Smooth muscle cell (in vitro differentiated cells): ENCODE results near the gene KCP. TPM values are rescaled to one million over a fixed set of nuclear protein-coding genes. Genes with fewer than 3 reads are reported as not detected.

Source experiments
- DNase-seq: peaks from one replicate; lab custom pipeline; 2025; ENCODE audit not compliant: unreplicated experiment; lab: John Stamatoyannopoulos, UW
- H2AFZ ChIP-seq: fragments of 200-600 bp; sonication (generic); 2 replicates; pipeline ENCODE4 v1.6.0; 2016; ENCODE audit warnings: antibody characterized with exemption, low read depth, mild to moderate bottlenecking
- H3F3A ChIP-seq: fragments of 200-600 bp; sonication (generic); 2 replicates; pipeline ENCODE4 v1.6.0; 2017; ENCODE audit warnings: antibody characterized with exemption, low read depth
- H3K27ac ChIP-seq: fragments of 200-600 bp; sonication (generic); 2 replicates; pipeline ENCODE4 v1.5.1; 2016; ENCODE audit warnings: low read depth, mild to moderate bottlenecking
- H3K27me3 ChIP-seq: fragments of 200-600 bp; sonication (generic); 2 replicates; pipeline ENCODE4 v1.6.1; 2016; ENCODE audit warnings: low read depth, mild to moderate bottlenecking
- H3K36me3 ChIP-seq: fragments of 200-600 bp; sonication (generic); 2 replicates; pipeline ENCODE4 v1.5.1; 2016; ENCODE audit warnings: low read depth
- H3K4me1 ChIP-seq: fragments of 200-600 bp; sonication (generic); 2 replicates; pipeline ENCODE4 v1.5.1; 2016; ENCODE audit warnings: low read depth
- H3K4me2 ChIP-seq: fragments of 200-600 bp; sonication (generic); 2 replicates; pipeline ENCODE4 v1.6.0; 2016; ENCODE audit warnings: mild to moderate bottlenecking
- H3K4me3 ChIP-seq: fragments of 200-600 bp; sonication (generic); 2 replicates; pipeline ENCODE4 v1.5.1; 2016; ENCODE audit warnings: mild to moderate bottlenecking
- H3K79me2 ChIP-seq: fragments of 200-600 bp; sonication (generic); 2 replicates; pipeline ENCODE4 v1.6.0; 2016; ENCODE audit warnings: low read depth, mild to moderate bottlenecking
- H3K9ac ChIP-seq: fragments of 200-600 bp; sonication (generic); 2 replicates; pipeline ENCODE4 v1.6.0; 2016; ENCODE audit warnings: low read depth
- H3K9me3 ChIP-seq: fragments of 200-600 bp; sonication (generic); replicated peaks from 2 replicates; pipeline ENCODE4 v1.5.1; 2016; ENCODE audit warnings: low read depth
- H4K20me1 ChIP-seq: fragments of 200-600 bp; sonication (generic); 2 replicates; pipeline ENCODE4 v1.6.0; 2016; ENCODE audit warnings: low read depth
- WGBS: methylation state at CpG from one replicate; pipeline ENCODE4 v1.1.7; 2016; ENCODE audit warnings: low lambda C conversion rate; 5-methylcytosine and 5-hydroxymethylcytosine counted together
- polyA plus RNA-seq: library from polyadenylated mRNA; unstranded; fragments of >200 nt; fragmentation: Nextera tagmentation; extraction: Ambion mirVana; gene quantifications from 2 replicates; pipeline ENCODE4 v1.2.1, GENCODE V29; 2016
- total RNA-seq: library from RNA; depleted of rRNA; stranded (reverse); fragments of >200 nt; gene quantifications from 2 replicates; pipeline ENCODE4 v1.2.3, GENCODE V29; 2014
- TF ChIP-seq, protein P1 (sequence below): fragments of 200-600 bp; sonication (generic); IDR thresholded peaks from 2 replicates; pipeline ENCODE4 v1.5.1; 2017; ENCODE audit warnings: borderline replicate concordance, mild to moderate bottlenecking, antibody characterized with exemption; ENCODE audit not compliant: insufficient read depth, poor library complexity, severe bottlenecking

Gene KCP
- total and polyA plus RNA-seq, 2 experiments from 2014 or later = 0.99 to 4.5 TPM

DNA sequence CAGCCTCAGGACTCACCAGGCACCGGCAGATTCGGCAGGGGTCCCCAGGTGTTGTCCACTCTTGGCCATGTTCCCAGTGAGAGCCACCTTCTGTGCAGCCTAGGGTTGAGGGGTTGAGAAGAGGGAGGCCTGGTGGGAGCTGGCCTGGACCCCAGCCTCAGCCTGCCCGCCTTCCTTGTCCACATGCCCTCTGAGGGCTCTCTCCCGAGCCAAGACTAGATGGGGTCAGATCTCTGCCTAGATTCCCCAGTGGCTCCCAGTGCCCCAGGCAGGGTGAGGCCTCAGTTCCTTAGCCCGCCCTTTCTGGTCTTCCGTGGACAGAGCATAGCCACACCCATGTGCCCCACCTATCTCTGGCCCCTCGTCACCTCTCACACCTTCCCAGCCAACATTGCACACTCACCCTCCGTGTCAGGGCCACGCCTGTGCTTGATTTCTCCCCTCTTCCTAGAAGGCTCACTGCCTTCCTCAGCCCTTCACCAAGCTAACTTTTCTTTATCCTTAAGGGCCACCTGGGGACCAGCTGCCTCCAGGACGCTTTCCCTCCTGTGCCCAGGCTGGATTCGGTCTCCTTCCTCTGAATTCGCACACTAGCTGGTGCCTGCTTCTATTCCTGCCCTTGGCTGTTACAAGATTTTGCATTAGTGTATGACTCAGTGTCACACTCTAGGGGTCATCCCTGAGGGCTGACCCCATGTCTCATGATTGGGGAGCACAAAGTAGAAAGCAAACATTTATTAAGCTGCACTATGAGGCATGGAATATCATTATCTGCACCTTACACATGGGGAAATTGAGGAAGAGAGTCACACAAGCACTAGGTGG, 7.5 kb downstream of the KCP start:
- no peaks in the 10 kb centered on the region for H3F3A ChIP-seq
- no peaks in the 10 kb centered on the region for H3K36me3 ChIP-seq
- H3K79me2 ChIP-seq = no peaks in the 10 kb centered on the region
- H4K20me1 ChIP-seq = no peaks in the 10 kb centered on the region
- DNase-seq = no peak
- no peak overlapping the region for H2AFZ ChIP-seq
- H3K27me3 ChIP-seq = no peaks in the 10 kb centered on the region
- H3K4me2 ChIP-seq = no peak overlapping the region
- no peak overlapping the region for H3K9ac ChIP-seq
- no peaks in the 10 kb centered on the region for H3K4me1 ChIP-seq
- no peak overlapping the region for H3K27ac ChIP-seq
- TF ChIP-seq, protein P1, sequence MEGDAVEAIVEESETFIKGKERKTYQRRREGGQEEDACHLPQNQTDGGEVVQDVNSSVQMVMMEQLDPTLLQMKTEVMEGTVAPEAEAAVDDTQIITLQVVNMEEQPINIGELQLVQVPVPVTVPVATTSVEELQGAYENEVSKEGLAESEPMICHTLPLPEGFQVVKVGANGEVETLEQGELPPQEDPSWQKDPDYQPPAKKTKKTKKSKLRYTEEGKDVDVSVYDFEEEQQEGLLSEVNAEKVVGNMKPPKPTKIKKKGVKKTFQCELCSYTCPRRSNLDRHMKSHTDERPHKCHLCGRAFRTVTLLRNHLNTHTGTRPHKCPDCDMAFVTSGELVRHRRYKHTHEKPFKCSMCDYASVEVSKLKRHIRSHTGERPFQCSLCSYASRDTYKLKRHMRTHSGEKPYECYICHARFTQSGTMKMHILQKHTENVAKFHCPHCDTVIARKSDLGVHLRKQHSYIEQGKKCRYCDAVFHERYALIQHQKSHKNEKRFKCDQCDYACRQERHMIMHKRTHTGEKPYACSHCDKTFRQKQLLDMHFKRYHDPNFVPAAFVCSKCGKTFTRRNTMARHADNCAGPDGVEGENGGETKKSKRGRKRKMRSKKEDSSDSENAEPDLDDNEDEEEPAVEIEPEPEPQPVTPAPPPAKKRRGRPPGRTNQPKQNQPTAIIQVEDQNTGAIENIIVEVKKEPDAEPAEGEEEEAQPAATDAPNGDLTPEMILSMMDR = no peak
- 87% methylated on average over 12 of the region's 12 CpGs for WGBS
- H3K9me3 ChIP-seq = no peaks in the 10 kb centered on the region
- H3K4me3 ChIP-seq = no peak overlapping the region

DNA sequence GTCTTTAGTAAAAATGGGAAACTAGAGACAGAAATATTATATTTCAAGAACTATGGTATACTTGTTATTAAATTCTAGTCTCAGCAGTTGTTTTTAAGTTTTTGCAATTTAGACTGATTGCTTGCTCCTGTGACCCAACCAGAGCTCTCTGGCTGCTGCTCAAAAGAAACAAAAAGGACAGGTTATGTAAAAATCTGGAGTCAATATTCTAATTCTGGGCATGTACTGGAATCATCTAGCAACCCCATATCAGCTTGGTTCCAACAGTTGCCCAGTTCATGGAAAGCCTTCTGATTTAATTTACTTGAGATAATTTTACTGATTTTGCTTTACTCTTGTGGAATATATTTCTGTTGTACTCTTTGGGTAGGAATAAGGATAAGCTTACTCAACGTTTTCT, 10.3 kb downstream of the KCP start:
- no peak overlapping the region for H3K4me2 ChIP-seq
- no peak overlapping the region for H3K27ac ChIP-seq
- H3K4me3 ChIP-seq = no peak overlapping the region
- H2AFZ ChIP-seq = no peak overlapping the region
- WGBS = 91% methylated on average over 1 of the region's 1 CpG
- no peaks in the 10 kb centered on the region for H3K4me1 ChIP-seq
- no peaks in the 10 kb centered on the region for H3K9me3 ChIP-seq
- no peaks in the 10 kb centered on the region for H3K36me3 ChIP-seq
- H3K9ac ChIP-seq = no peak overlapping the region
- H3F3A ChIP-seq = no peaks in the 10 kb centered on the region
- no peak for DNase-seq
- H3K27me3 ChIP-seq = no peaks in the 10 kb centered on the region
- no peaks in the 10 kb centered on the region for H3K79me2 ChIP-seq
- TF ChIP-seq, protein P1 = no peak
- no peaks in the 10 kb centered on the region for H4K20me1 ChIP-seq

DNA sequence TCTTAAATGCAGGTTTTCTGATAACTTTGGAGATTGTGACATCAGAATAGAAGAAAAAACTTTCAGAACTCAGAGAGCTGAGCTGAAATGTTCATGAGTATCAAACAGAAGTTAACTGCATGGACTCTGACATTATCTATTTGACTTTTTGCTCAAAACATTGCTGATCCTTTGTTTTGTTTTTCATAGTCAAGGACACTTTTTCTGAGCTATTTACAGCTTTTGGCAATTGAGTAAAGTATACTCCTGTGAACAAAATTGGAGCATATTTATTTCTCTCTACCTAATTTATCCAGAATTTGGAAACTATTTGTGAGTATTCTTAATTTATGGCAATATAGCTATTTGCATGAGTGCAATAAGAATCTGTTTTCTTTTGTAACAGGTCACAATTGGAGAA, 11.1 kb downstream of the KCP start:
- Histone ChIP-seq H3K27me3 (no peaks in the 10 kb centered on the region), H3K4me3 (no peak overlapping the region), H3K9ac (no peak overlapping the region), H3K4me2 (no peak overlapping the region), H3F3A (no peaks in the 10 kb centered on the region), H3K9me3 (no peaks in the 10 kb centered on the region), H3K27ac (no peak overlapping the region), H4K20me1 (no peaks in the 10 kb centered on the region), H2AFZ (no peak overlapping the region), H3K79me2 (no peaks in the 10 kb centered on the region), H3K36me3 (no peaks in the 10 kb centered on the region), H3K4me1 (no peaks in the 10 kb centered on the region)
- DNase-seq = no peak
- TF ChIP-seq, protein P1 = no peak

DNA sequence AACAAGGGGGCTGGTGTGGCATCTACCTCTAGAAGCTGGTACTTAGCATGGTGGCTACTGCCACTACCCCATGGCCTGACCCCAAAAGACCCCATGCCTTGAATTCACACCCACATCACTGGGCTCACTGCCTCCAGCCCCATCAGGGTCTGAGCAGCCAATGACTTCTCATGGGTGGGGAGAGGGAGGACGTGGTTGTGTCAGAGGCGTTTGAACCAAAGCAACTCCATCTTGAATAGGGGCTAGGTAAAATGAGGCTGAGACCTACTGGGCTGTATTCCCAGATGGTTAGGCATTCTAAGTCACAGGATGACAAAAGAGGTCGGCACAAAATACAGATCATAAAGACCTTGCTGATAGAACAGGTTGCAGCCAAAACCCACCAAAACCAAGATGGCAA, 15.2 kb downstream of the KCP start:
- Histone ChIP-seq H3K27me3 (no peaks in the 10 kb centered on the region), H3K36me3 (no peaks in the 10 kb centered on the region), H4K20me1 (no peaks in the 10 kb centered on the region), H3K9me3 (no peaks in the 10 kb centered on the region), H3K4me2 (no peak overlapping the region), H3K9ac (no peak overlapping the region), H2AFZ (no peak overlapping the region), H3K4me1 (no peaks in the 10 kb centered on the region), H3F3A (no peaks in the 10 kb centered on the region), H3K79me2 (no peaks in the 10 kb centered on the region), H3K4me3 (no peak overlapping the region), H3K27ac (no peak overlapping the region)
- TF ChIP-seq, protein P1 = no peak
- WGBS = 85% methylated on average over 3 of the region's 3 CpGs
- no peak for DNase-seq
